ENCODE results near the gene SMAD5.

DNA sequence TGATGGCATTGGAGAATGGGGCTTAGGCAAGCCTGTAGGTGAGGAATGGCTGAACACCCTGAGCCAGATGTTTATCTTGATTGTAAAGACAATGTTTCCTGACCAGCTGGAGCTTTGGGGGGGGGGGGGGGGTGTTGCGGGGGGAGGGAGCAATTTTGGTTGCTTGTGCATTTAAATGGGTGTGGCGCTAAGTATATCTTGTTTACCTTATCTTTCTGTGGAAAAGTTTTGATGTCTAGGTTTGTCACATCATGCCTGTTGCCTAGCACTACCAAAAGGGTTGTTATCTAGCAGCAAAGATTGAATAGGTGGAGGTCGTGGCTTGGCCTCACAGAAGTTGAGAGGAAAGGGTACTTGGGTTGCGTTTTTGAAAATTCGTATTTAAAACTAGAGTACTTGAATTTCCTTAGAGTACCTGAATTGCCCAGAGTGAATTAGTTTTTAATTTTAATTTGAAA, 1.3 kb downstream of the SMAD5 start:
- TF ChIP-seq SPI1 (IDR thresholded peaks at IDR 0.05; ENCODE audit: low read depth, low read length) (no peak), POLR2A (IDR thresholded peaks at IDR 0.05; ENCODE audit: low read depth, low read length) (no peak), TAF1 (IDR thresholded peaks at IDR 0.05; ENCODE audit: low read depth, low read length) (no peak)
